GM18498 (cell line): ENCODE results near the gene ANK3.

Source experiments
- ATAC-seq: cut with Tn5 transposase; IDR thresholded peaks from one replicate; pipeline ENCODE4 v1.9.1; 2021; ENCODE audit warnings: mild to moderate bottlenecking, moderate library complexity; ENCODE audit not compliant: unreplicated experiment

The ANK3 gene

DNA sequence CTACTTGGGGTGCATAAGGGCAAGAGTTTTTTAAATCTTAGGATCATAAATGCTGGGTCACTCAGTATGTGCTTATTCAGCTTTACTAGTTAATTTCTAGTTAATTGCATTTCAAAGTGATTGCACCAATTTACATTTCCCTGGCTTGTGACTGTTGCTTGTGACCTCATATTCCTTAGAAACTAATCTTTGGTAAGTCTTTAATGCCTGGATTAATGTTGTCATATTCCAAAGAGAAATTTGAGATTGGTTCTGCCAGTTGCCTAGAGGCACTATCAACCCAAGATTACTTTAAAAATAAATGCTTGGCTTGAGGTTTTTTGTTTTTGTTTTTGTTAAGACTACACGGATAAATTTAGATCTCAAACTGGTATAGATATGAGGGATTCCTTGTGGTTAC is 103.1 kb downstream of the ANK3 start:
- no peak for ATAC-seq

DNA sequence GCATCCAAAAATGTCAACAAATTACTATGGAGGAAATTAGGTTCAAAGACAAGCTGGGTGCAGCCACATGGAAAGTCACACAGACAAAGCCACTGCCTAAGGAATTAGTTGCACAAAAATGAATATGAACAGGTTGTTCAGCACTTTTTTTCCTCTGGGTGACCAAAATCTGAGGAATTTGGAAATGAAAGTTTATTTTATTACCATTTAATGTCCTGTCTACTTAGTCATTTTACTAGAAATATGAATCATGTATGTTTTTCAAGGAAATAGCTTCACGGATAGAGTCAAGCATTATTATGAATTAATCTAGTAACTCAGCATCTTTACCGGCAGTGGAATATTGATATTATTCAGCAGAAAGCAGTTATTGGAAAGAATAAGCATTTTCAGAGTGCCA is 106.3 kb downstream of the ANK3 start:
- ATAC-seq: no peak

DNA sequence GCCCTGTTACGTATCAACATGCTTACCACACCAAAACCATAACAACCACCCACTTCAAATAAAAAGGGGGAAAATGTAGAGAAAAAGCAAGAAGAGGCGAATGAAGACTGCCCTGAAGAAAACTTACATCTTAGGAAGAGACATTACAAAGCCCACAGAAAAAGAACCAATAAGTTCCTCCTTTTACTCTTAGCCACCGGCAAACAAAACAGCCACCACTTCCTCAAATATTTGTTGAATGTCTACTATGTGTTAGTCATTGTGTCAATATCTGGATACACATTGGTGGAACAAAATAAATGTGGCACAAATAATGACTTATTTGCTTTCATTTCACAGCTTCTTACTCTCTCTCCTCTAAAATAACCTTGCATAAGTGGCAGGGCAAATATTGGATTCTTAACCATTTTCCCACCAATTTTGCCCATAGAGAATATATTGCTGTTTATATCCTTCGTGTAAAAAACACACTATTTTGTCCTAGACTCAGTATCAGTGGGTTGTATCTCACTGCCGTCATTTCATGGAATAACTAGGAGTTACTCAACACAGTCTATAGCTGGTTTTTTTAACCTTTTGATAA is 106.8 kb downstream of the ANK3 start:
- ATAC-seq: no peak

GRCh38 chr10:60281792-60282353 is 107.8 kb downstream of the ANK3 start:
- no peak for ATAC-seq

GRCh38 chr10:60281331-60281730 is 108.3 kb downstream of the ANK3 start:
- ATAC-seq: no peak

GRCh38 chr10:60280475-60280874 is 109.2 kb downstream of the ANK3 start:
- no peak for ATAC-seq

DNA sequence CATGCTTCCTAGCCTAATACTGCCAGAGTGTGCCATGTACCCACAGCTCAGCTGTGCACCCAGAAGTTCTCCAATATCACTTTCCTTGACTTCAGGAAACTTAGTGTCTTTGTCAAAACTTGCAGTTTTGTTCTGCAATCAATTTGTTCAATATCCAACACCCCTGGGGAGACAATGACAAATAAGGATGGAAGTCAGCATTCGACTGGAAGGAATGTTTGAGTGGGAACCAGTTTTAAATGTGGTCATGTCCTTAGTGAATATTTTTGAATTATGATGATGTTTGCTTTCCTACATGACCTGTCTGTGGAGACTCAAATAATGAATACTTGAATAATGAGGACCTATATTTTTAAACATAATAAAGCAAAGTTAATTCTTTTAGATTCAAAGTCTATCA is 112.0 kb downstream of the ANK3 start:
- ATAC-seq: no peak

DNA sequence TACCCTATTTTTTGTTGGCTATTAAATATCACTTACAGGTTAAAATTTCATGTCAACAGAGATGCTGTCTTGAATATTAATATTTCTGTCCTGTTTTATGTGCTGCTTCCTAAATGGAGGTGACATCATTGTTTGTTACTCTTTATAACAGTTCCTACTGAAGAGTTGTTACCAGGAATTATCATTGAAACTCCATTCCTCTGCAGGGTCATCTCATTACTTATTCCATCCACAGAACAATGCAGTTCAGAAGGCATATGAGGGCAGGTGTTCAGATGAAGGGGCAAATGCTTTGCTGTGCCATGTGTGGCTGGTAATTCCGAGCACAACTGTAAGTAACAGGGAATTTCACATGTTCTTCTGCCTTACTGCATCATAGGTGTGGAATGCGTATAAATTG is 113.4 kb downstream of the ANK3 start:
- no peak for ATAC-seq

GRCh38 chr10:60271319-60272040 is 118.2 kb downstream of the ANK3 start:
- ATAC-seq: no peak

DNA sequence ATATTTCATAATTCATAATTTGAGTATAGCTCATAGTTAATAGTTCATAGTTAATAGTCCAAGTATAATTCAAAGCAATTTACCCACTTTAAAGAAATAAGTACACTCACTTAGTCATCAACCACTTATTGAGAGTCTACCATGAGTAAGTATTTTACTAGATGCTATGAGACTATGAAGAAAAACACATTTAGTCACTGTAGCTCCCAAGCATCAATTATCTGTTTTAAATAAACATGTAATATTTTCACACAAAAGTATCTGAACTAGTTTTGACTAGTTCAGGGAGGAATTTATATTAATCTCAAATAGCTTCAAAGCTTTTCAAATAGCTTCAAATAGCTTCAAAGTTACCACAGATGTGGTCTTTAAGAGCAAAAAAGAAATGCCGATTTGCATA is 119.2 kb downstream of the ANK3 start:
- no peak for ATAC-seq

DNA sequence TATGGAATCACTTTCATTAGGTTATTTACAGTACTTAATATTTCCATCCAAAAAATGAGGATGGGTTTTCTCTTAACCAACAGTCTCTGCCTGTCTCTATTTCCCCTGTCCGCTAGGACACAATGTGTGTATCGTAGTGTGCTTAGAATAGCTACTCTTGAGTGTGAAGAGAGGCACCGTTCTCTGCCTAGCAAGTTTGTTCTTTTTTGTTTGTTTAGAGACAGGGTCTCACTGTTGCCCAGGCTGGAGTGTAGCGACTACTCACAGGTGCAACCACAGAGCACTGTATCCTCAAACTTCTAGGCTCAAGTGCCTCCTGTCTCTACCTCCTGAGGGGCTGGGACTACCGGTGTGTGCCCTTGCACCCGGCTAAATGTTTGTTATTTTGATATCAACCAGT is 121.9 kb downstream of the ANK3 start:
- no peak for ATAC-seq

- ATAC-seq: no peak
Measured at GRCh38 chr10:60266513-60266912, 123.2 kb downstream of the ANK3 start.

DNA sequence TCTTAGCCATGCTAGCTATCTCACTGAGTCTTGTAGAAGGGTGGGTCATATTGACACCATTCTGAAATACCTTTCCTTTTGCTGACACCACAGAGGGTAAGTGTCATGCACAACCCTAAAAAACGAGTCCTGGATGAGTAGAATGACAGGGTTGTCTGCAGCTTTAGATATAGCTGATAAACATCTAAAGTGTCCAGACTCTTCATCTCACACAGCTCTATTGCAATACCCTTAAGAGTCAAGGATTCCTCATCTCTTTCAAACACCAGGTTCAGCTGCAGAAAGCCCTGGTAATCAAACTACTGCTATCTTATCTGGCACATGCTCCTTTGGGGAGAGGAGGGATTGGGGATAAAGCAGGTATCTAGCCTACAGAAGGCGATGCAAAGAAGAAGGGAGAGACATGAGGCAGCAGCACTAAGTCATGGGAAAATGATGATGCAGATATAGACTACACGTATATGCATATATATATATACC is 127.0 kb downstream of the ANK3 start:
- no peak for ATAC-seq

GRCh38 chr10:60260321-60260720 is 129.4 kb downstream of the ANK3 start:
- no peak for ATAC-seq

DNA sequence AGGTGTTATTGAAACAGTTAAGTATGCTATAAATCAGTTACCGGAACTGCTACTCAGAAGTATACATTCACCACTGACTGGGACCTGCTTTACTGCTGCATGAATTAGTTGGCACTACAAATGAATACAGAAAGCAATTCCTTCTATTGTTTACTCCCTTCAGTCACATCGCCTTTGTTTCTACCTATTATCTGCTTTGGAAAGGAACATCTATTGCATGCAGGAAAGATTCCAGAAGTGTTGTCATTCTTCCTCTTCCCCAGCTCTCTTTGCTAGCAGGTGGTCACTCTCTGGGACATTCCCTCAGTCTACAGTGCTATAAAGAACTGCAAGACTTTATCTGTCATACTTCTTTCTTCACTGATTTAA is 131.3 kb downstream of the ANK3 start:
- ATAC-seq: no peak

DNA sequence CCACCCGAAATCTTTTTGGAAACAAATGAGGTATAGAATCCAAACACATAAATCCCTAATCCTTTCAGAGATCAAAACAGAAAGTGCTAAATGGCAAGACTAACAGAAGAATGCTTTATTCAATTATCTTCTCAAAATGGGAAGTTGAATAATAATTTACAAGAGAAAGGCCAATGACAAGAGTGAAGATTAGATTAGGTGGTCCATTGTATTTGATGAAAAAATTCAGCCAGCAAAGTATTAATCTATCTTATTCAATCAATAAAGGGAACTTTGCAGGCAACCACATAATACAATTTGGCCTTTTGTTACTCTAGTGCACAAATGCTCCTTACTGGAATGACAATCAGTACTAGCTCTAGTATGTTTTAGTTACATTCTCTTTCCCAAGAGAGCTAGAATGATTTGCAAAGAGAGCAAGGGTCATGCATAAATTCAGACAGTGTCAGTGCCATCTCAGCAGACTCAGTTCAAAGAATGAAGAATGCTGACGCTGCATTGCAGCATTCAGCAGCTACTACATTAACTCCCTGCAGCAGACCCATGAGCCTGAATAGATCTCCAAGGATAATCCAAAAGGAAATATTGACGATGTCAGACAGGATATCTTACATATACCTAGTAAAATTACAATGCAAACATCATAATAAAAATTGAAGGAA is 131.8 kb downstream of the ANK3 start:
- ATAC-seq: no peak

- no peak for ATAC-seq
Measured at GRCh38 chr10:60254776-60255175, 134.9 kb downstream of the ANK3 start.

DNA sequence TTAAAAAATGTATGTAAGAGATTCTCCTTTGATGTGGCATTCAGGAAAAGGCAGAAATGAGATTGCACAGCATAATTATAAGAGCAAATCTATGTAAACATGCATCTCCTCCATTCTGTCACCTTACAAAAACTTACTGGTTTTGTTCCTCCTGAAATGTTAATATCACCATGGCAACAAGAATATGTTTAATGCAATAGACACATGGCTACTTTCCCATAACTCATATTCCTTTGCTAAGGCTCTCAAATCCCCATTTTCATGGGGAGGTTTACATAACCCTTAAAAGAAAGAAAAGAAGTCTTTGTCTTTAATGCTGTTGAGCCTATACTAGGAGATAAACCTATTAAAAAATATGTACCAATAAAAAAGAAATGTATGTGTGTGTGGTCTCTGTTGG is 136.2 kb downstream of the ANK3 start:
- ATAC-seq: no peak

DNA sequence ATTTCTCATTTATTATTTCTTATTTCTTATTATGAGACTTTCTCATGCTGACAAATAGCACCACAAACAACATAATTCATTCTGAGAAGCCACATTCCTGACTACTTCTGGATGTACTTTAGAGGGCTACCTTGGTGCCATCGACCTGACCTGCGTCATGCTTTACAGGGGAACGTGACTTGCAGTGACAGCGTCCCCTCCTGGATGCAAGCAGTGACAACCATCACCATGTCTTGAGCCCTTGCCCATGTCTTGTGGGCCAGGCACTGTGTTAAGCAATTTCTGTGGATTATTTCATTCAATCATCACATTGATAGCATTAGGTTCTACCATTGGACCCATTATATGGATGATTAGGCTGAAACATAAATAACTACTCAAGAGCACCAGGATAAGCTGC is 137.0 kb downstream of the ANK3 start:
- no peak for ATAC-seq

DNA sequence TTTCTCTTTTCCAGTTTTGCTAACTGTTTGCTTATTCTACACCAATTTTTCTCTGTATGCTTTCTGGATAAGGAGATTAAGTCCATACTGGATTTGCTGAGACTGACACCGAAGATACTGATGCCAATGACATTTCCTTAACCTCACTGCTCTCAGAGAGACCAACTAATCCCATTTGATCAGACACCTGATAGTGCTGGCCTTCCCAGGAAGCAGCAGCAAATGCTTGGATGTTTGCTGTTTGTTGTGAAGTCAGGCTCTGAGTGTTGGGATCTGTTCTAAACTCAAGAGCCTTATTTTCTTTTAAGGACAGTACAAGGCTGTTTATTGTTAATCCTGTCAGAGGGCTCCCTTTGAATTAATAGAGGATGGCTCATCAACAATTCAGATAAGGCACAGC is 143.3 kb downstream of the ANK3 start:
- no peak for ATAC-seq

DNA sequence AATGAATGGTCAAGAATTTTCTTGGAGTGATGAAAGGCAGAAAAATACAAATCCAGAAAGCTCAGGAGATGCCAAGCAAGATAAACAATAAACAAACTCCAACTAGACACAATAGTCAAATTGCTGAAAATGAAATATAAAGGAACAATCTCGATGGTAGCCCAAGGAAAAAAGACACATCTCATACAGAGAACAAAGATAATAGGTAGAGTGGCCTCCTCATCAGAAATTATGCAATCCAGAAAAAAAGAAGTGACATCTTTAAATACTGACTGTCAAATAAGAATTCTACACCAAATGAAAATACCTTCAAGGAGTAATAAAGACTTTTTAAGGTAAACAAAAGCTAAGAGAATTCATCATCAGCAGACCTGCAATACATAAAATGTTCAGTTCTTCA is 150.4 kb downstream of the ANK3 start:
- ATAC-seq: no peak

GRCh38 chr10:60238759-60239100 is 150.9 kb downstream of the ANK3 start:
- no peak for ATAC-seq
